ENCODE data around the gene MEMO1.
"Not testable (repeated sequence)": the region's sequence is repeated elsewhere in the genome, so short reads cannot be mapped to it uniquely, and the experiment has no call there.

Gene MEMO1

GRCh38 chr2:31901900-31902299 is 108.9 kb downstream of the MEMO1 start:
- no peak for DNase-seq

- DNase-seq, result not testable (repeated sequence)
Observed at GRCh38 chr2:31900156-31900555, 110.7 kb downstream of the MEMO1 start.

- DNase-seq, result peak; percentile 31
Observed at GRCh38 chr2:31898346-31898745, 112.5 kb downstream of the MEMO1 start.

GRCh38 chr2:31897340-31897739 is 113.5 kb downstream of the MEMO1 start:
- not testable (repeated sequence) for DNase-seq

GRCh38 chr2:31896293-31896692 is 114.5 kb downstream of the MEMO1 start:
- no peak for DNase-seq

GRCh38 chr2:31894656-31895055 is 116.2 kb downstream of the MEMO1 start:
- DNase-seq, result no peak

GRCh38 chr2:31893094-31893493 is 117.7 kb downstream of the MEMO1 start:
- DNase-seq, result peak; percentile 91

GRCh38 chr2:31889044-31889443 is 121.8 kb downstream of the MEMO1 start:
- DNase-seq, result peak; percentile 34

GRCh38 chr2:31888550-31888949 is 122.3 kb downstream of the MEMO1 start:
- DNase-seq, result peak; percentile 85

GRCh38 chr2:31886700-31887099 is 124.1 kb downstream of the MEMO1 start:
- DNase-seq, result no peak

- peak; percentile 87 for DNase-seq
Observed at GRCh38 chr2:31877008-31877407, 133.8 kb downstream of the MEMO1 start.

GRCh38 chr2:31874071-31874470 is 136.7 kb downstream of the MEMO1 start:
- no peak for DNase-seq

GRCh38 chr2:31865215-31865614 is 145.6 kb downstream of the MEMO1 start:
- DNase-seq, result no peak

GRCh38 chr2:31863867-31864266 is 146.9 kb downstream of the MEMO1 start:
- DNase-seq, result no peak

GRCh38 chr2:31863015-31863656 is 147.7 kb downstream of the MEMO1 start:
- DNase-seq, result not testable (repeated sequence)

- no peak for DNase-seq
Observed at GRCh38 chr2:31859959-31860358, 150.8 kb downstream of the MEMO1 start.

- no peak for DNase-seq
Observed at GRCh38 chr2:31853521-31853920, 157.3 kb downstream of the MEMO1 start.

GRCh38 chr2:31842150-31842549 is 168.7 kb downstream of the MEMO1 start:
- DNase-seq, result not testable (repeated sequence)

GRCh38 chr2:31835450-31835849 is 175.4 kb downstream of the MEMO1 start:
- DNase-seq, result no peak

- no peak for DNase-seq
Observed at GRCh38 chr2:31832363-31832762, 178.4 kb downstream of the MEMO1 start.

- DNase-seq, result no peak
Observed at GRCh38 chr2:31831585-31831984, 179.2 kb downstream of the MEMO1 start.

- no peak for DNase-seq
Observed at GRCh38 chr2:31828891-31829290, 181.9 kb downstream of the MEMO1 start.

- no peak for DNase-seq
Observed at GRCh38 chr2:31823558-31823957, 187.2 kb downstream of the MEMO1 start.

- DNase-seq, result no peak
Observed at GRCh38 chr2:31822587-31822986, 188.2 kb downstream of the MEMO1 start.
